ENCODE data around the gene CISTR.
A peak's percentile ranks its signal among the peaks of the same experiment; 100 is the strongest.
"Not testable (repeated sequence)": the region's sequence is repeated elsewhere in the genome, so short reads cannot be mapped to it uniquely, and the experiment has no call there.

The CISTR gene

DNA sequence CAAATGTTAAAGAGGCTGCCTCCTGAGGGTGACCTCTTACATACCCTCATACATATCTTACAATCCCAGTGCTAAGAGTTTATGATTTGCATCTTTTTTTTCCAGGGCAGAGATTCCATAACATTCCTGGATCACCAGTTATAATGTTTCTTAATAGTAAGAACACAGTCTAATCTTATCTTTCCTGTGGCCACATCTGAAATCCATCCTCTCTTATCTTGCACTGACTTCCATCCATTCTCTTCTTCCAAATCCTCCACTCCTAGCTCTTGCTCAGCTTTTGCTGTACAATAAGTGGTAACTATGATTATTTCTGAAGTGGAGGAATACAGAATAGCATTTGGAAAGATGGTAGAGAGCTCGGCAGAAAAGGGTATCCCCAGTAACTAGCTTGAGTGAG, 30.8 kb downstream of the CISTR start:
- no peak for DNase-seq (ENCODE audit: low read depth in 3 of 3, low spot score in 1 of 3)

DNA sequence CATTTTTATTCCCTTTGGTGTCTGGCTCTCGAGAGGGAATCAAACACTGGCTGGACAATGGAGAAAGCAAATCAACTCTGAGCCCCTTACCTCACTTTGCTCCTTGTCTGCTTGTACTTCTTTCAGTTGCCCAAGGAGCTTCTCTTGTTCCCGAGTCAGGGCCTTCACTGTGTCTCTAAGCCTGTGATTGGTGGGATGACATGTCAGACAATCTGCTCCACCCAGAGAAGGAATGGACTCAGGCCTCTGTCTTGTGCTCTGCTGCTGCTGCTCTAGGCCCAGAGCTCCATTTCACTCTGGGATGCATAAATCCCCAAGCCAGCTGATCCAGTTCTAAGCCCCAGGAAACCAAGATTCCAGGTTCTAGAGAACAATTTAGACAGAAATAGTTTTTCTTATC, 32.1 kb downstream of the CISTR start:
- DNase-seq (ENCODE audit: low read depth in 3 of 3, low spot score in 1 of 3): no peak

DNA sequence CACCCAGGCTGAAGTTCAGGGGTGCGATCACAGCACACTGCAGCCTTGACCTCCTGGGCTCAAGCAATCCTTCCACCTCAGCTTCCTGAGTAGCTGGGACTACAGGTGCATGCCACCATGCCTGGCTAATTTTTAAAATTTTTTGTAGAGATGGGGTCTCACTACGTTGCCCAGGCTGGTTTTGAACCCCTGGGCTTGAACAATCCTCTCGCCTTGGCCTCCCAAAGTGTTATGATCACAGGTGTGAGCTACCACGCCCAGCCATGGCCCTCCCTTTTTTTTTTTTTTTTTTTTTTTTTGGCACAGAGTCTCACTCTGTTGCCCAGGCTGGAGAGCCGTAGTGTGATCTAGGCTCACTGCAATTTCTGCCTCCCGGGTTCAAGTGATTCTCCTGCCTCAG, 33.2 kb downstream of the CISTR start:
- DNase-seq (ENCODE audit: low read depth in 3 of 3, low spot score in 1 of 3): not testable (repeated sequence)

DNA sequence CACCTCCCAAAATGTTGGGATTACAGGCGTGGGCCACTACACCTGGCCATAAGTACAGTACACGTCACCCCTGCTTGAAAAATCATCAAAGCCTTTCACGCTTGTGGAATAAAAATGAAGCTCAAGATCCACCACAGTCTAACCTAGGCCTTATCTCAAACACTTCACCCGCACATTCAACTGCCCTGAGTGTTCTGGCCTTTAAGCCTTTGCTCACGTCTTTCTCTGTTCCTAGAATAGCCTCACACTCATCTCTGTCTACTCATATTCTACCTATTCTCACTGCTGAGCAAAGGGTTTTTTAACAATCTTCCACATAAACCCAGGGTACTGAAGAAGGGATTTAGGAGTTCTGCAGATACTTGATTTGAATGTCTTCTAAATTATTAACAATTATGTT, 34.5 kb downstream of the CISTR start:
- DNase-seq (ENCODE audit: low read depth in 3 of 3, low spot score in 1 of 3): no peak

DNA sequence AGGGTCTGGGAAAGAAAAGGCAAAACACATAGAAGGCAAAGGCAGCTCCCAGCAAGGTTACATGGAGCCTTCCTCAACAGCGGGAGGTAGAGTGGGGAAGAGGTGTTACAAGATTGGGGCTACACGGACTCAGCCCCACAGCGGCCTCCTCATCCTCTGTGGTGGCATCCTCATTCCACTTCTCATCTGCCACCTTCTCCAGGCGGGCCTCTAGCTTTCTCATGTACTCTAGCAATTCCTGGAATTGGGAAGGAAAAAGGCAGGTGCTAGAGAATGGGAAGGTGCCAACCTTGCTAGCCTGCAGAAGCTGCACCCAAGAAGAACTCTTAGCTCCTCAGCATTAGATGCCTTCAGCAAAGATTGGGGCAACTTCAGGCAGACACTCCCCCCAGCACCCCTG, 37.8 kb downstream of the CISTR start:
- no peak for DNase-seq (ENCODE audit: low read depth in 3 of 3, low spot score in 1 of 3)

DNA sequence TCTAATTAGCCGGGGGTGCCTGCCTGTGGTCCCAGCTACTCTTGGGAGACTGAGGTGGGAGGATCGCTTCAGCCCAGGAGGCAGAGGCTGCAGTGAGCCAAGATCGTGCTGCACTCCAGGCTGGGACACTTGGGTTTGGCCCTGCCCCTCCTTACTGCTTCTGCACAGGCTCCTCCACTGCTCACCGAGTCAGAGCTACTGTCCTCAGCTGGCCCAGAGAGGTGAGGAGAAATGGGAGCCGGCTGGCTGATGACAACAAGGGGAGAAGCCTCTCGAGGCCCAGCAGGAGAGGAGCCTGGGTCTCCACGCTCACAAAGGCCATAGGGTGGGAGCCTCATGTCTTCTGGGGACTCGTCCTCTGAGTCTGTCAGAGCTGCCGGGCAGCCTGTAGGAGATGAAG, 38.3 kb downstream of the CISTR start:
- no peak for DNase-seq (ENCODE audit: low read depth in 3 of 3, low spot score in 1 of 3)

DNA sequence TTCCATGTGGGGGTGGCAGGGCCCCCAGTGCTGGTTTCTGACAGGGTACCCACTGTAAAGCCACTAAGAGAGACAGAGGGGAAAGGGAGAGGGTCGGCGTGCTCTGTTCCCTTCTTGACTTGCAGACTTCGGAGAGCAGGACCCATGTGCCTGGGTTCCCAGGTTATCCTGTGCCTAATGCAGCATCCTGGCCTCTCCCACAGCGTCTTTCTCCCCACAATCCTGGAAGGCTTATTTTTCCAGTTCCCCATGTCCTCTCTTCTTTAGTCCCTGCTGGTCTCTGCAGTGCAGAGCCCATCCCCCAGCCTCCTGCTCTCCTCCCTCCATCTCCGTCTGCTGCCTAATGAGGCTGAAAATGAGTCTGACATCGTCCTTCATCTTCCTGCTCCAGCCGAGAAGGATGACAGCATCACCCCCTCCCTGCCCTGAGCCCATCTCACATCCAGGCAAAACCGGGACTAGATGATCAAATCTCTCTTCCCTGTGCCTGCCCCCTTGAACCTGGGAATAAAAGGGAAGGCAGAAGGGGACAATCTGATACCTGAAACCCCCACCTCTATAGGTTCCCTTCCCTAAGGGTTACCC, 39.6 kb downstream of the CISTR start:
- no peak for DNase-seq (ENCODE audit: low read depth in 3 of 3, low spot score in 1 of 3)

DNA sequence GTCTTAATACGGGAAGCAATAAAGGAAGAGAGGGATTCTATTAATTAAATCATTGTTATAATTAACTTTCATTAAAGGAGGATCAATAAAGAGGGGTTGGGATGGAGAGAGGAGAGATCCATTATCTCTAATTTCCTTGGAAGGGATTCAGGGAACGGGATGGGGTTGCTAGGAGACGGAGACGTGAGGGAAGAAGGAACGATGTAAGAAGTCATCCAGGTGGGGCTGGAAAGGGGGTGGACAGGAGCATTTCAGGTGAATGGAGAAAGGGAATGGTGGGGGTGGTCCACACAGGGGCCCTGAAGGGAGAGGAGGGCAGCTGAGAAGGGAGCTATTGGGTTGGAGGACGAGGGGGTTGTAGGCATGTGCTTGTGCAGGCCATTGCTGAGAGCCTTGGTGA, 41.7 kb downstream of the CISTR start:
- no peak for DNase-seq (ENCODE audit: low read depth in 3 of 3, low spot score in 1 of 3)

DNA sequence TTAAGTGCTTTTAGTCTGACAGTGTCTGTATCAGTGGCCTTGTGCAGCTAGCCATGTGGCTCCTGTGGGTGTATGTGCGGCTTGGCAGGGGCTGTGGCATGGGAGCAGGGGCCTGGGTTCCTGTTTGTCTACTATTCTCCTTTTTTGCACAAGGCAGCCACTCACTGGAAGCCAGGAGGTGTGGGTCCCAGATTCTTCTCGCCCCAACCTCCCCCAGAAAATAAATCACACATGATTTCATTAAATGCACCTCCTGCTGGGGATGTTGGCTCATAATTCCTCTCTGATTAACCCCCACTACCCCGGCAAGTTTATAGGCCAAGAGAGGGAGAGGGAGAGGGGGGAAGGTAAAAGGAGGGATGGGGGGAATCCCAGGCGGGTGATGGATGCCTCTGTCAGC, 42.1 kb downstream of the CISTR start:
- no peak for DNase-seq (ENCODE audit: low read depth in 3 of 3, low spot score in 1 of 3)

DNA sequence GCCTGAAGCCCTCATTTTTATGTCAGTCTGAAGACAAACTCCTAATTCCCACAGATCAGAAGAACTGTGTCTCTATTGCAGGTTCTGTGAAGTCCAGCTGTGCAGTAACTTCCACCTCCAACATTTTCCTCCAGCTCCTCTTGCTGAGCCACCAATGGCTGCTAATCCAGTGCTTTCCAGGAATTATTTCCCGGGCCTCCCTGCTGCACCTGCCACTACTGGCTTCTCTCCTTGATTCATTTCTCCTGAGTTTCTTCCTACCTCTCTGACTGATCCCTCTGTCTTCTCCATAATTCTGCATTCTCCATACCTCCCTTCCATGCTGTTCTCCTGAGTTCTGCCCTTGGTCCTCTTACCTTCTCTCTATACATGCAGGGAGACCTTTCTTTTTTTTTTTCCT, 45.7 kb downstream of the CISTR start:
- no peak for DNase-seq (ENCODE audit: low read depth in 3 of 3, low spot score in 1 of 3)

DNA sequence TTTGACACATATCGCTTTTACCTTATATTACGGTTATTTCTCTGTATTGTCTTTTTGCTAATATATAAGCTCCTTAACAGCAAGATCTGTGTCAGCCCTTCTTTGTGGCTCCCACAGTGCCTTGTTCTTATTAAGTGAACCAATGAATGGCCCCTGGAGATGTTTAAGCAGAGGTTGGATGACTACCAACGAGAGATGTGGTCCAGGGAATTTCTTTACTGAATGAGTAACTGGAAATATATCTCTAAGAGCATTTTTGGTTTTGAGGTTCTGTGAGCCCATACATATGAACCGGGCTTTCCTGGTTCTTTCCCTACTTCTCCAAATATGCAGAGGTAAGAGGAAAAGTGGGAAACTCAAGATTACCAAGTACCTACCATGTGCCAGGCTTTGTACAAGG, 48.0 kb downstream of the CISTR start:
- DNase-seq (ENCODE audit: low read depth in 3 of 3, low spot score in 1 of 3): no peak

DNA sequence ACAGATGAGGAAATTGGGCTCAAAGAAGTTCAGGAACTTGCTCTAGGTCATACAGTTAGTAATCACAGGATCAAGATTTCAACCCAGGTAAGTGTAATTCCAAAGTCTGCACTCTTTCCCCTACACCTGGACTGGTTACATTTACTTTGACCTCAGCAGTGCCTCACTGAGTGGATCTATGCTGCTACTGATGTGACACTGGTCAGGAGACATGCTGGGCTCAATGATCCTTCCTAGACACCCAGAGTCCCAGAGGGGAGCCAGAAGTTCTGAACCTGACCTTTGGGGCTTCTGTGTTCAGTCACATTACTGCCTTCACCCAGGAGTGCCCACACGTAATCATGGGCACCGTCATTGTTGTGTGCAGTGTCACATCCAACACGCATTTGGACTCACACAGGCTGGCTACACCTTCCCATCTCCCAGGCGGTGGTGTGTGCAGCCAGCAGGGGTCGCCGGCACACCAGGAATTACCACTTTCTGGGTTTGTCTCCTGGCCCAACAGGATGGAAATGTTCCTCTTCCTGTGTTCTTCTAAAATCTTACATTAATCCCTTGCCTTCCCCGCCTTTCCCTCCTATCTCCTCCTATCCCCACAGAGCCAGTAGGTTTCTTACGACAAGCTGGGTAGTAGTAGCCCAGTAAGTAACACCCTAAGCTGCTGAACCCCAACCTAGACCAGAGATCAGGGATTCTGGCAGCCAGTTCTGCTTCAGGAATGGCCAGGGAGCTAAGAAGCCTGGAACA, 50.1 kb downstream of the CISTR start:
- DNase-seq (ENCODE audit: low read depth in 3 of 3, low spot score in 1 of 3): peak; percentile 20 to 64 (median 56)

DNA sequence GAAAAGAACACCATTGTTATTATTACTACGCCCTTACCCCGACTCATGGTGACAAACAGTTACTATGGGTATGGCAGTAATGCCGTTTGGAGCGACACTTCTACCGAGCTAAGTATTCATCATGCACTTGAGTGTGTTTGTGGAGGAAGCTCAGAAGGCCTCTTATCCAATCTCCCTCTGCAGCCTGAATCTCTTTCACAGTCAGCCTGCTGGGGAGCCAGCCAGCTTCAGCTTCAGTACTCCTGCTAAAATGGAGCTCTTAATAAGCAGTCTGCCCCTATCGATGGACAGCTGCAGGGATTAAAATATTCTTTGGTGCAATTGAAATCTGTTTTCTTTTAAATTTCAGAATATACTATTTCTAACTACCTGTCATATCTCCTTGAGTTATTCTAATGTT, 51.2 kb downstream of the CISTR start:
- no peak for DNase-seq (ENCODE audit: low read depth in 3 of 3, low spot score in 1 of 3)

DNA sequence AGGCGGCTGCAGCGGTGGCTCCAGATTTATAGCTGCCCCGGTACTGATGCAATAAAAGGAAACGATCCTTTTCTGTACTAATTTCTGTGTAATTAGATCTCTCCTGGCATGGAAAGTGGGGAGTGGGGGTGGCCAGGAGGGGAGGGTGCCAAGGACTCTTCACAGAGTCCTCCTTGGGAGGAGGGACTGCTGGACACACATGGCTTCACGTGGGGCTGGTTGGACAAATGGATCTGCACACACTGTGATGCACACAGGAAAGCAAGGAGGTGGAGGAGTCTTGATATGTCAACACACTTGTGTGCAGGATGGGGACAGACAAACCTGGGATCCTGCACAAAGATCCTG, 52.1 kb downstream of the CISTR start:
- no peak for DNase-seq (ENCODE audit: low read depth in 3 of 3, low spot score in 1 of 3)

DNA sequence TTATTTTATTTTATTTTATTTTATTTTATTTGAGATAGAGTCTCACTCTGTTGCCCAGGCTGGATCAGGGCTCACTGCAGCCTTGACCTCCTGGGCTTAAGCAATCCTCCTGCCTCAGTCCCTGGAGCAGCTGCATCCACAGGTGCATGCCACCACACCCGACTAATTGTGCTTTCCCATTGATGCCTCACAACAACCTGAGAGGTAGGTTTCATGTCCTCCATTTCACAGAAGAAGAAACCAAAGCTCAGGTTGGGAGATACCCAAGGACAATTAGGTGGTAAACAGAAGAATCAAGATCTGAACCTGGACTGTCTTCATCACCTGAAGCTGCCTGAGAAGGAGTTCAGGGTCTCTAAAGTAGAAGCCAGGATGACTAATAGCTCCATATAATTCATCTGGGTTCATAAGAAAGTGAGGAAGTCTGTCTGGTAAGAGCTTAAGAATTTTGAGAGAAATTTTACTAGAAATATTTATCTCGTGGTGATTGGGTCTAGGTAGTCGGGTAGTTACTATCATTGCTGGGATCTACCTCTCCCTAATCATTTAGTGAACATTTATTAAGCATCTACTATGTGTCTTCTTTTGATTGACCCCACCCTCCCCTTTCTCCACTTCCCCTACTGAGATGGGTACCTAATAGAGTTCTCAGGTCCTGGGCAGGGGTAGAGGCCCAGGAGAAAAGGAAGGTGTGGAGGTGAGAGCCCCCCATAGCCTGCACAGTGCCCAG, 52.7 kb downstream of the CISTR start:
- no peak for DNase-seq (ENCODE audit: low read depth in 3 of 3, low spot score in 1 of 3)

DNA sequence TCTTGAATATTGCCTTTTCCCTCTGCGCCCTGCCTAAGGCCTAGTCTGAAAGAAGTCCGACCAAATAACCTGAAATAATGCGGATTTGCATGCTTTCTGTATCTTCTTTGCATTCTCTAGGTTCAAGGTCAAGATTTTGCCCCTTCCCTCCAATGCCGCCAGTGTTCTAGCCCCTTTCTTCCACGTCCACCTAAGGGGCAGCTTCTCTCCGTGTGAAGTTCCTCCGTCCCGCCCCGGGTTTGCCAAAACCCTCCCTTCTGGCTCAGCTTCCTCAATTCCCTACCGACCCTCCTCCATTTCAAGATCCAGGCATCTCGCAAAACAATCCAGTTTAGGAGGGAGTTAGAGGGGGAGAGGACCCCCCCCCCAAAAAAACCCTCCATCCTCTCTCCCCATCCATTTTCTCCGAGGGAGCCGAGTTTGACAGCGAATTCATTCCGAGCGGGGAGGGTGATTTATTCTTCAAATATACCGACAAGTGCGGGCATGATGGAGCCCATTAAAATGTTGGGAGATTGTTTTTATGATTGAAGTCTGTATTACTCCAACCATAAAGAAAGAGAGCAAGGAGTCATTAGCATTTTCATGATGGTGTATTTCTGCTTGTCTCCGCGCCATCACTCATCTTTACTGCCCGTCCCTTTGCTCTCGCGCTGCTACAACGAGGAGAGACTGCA, 55.0 kb downstream of the CISTR start:
- no peak for DNase-seq (ENCODE audit: low read depth in 3 of 3, low spot score in 1 of 3)

Measured in stimulated activated CD4-positive, alpha-beta T cell treated with anti-CD3 and anti-CD28 coated beads, TNF-alpha, amount 100 ng/mL, for 1 hour (primary cell).